CD4-positive, alpha-beta T cell treated with Interleukin-4 for 4 hours (primary cell): Measurements from ENCODE around the gene ZNF580.

Source experiments
- DNase-seq: peaks from one replicate; pipeline ENCODE4 v3.0.0-alpha.2; 2020

ZNF580 gene

DNA sequence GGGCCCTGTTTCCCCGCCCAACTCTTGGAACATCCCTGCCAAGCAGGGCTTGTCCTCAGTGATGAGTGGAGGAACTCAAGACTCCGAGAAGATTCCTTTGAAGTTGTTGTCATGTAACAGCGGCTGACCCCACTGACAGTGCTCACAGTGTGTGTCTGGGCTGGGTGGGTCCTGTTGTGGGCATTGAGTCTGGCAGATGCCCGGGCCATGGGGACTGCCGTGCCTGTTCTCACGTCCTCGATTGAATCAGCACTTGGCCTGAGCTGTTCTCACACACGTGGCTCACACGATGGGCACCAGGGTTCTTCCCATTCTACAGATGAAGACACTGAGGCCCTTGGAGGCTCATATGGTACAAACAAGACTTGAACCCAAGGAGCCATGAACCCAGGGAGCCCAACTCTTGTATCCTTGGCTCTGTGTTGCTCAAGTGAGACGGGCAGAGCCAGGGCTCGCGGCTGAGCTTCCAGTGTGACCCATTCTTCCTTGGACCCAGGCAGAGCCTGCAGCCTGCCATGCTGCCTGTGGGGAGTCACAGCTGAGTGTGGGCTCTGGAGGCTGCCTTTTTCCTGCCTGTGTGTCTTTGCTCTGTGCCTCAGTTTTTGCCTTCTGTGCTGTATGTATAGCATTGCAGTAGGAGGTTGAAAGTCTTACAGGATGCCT is 25.7 kb downstream of the ZNF580 start:
- no peak for DNase-seq

DNA sequence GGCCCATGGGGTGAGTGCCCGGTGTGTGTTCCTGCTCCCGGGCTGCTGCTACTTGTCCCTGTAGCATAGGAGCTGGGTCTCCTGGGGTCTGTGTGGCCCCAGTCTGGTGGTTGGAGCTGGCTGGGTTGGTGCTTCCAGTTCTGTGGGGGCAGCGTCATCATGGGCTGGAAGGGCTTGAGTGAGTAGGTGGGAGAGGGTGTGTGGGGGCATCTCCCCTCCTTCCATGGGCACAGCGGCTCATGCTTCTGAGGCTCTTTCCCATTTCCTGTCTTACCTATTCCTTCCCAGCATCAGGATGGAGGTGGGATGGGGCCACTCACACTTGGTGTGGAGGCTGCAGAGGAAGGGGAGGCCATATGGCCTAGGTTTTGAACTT is 26.2 kb downstream of the ZNF580 start:
- no peak for DNase-seq

DNA sequence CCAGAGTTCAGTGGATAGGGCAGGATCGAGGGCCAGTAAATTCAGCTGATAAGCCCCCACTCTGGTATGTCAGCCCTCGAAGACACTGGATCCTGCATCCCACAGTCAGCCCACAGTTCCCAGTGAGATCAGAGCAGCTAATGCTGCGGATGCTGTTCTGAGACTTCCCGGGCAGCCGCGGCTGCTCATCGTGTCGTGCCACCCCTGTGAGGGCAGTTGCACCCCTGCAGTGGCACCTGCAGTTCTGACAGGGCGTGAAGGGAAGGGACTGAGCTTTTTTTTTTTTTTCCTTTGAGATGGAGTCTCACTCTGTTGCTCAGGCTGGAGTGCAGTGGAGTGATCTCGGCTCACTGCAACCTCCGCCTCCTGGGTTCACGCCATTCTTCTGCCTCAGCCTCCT is 26.7 kb downstream of the ZNF580 start:
- DNase-seq = no peak

DNA sequence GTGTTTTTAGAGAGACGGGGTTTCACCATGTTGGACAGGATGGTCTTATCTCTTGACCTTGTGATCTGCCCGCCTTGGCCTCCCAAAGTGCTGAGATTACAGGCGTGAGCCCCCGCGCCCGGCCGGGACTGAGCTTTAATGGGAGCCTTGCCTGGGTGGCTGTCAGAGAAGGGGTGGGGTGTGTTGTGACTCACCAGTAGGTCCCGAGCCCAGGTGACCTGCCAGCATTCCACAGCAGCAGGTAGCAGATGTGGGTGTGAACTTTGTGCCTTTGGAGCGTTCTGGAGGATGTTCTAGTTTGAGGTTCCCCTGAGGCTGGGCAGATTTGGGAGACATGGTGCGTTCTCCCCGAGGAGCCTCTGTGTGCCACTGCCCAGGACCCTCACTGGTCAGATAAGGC is 27.2 kb downstream of the ZNF580 start:
- no peak for DNase-seq

DNA sequence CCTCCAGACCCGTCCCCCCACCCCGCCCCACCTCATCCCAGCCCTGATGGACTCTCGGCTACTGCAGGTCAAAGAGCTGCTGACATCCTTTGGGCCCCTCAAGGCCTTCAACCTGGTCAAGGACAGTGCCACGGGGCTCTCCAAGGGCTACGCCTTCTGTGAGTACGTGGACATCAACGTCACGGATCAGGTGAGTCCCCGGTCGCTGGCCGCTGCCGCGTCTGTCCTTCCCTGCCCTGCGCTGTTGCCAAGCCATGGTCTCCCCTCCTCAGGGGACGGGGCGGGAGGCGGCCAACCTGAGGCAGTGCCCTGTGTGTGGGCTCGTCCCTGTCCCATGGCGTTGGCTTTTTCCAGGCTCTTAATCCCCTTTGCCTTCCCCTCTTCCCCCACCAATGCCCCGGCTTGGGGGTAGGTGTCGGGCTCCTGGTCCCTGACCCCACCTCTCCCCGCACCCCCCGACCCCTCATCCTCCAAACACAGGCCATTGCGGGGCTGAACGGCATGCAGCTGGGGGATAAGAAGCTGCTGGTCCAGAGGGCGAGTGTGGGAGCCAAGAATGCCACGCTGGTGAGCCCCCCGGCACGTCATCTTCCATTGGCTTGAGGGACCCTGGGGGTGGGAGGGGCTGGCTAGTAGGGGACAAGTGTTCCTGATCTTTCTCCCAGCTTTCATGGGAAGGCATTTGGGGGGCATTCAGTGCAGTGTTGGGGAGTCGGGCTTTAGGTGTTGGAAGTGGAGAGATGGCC is 28.0 kb downstream of the ZNF580 start:
- no peak for DNase-seq

DNA sequence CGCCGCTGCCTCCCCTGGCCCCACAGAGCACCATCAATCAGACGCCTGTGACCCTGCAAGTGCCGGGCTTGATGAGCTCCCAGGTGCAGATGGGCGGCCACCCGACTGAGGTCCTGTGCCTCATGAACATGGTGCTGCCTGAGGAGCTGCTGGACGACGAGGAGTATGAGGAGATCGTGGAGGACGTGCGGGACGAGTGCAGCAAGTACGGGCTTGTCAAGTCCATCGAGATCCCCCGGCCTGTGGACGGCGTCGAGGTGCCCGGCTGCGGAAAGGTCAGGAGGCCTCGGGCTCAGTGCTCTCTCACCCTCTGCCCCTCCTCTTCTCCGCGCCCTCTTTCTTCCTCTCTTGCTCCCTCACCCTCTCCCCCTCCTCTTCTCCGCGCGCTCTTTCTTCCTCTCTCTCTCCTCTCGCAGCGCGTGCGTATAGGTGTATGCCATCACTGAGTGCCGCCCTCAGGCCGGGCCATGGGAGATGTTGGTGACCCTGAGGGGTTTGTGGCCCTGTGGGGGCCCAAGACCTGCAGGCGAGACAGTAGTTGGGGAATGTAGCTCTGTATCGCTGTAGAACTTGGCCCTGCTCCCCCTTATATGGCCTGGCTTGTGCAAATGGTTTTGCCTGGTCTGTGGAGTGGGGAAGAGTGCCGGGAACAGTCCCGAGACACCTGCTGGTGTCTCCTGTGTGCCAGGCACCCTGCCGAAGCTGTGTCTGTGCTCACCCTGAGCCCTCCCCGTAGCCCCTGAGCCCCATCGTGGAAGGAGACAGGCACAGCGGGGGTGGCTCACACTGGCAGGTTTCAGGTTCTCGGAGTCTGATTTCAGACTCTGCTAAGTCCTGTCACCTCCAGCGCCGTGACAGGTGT is 28.8 kb downstream of the ZNF580 start:
- DNase-seq = no peak

DNA sequence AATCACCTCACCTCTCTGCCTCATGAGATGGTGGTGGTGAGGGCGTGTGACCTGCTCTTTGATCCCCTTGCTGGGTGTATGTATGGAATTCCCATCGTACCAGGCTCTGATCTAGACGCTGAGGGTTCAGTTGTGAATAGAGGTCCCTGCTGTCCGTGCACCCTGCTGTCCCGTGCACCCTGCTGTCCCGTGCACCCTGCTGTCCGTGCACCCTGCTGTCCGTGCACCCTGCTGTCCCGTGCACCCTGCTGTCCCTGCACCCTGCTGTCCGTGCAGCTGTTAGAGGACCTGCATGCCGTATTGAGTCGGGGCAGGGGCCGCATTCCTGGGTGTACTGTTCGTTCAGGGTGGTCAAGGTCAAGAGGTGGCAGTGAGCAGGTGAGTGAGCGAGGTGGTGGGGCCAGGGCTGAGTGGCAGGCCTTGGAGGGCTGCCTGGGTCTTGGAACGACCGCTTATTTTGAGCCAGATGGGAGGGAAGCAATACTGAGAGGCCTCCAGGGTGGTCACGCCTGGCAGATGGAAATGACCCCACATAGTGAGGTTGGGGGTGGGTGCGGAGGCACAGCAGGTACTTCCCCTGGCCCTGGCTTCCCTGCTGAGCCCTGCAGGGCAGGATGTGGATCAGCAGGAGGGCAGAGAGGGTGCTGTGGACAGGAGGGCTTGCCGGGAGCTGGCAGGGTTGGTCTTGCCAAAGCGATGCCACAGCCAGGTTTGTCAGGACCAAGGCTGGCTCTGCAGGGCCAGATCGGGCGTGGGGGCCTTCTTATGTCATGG is 29.7 kb downstream of the ZNF580 start:
- no peak for DNase-seq

DNA sequence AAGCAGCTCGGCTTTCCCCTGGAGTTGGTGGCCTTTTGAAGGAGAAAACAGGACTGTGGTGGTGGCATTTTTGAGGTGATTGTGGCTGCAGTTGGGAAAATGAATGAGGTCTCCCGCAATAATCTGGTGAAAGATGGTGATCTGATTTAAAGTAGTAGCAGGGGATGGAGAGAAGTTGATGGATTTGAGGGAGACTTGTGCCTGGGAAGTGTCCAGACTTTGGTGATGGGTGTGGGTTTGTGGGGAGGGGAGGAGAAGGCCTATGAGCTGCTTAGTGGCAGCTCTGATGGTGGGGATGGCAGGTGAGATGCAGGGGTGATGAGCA is 30.2 kb downstream of the ZNF580 start:
- no peak for DNase-seq

DNA sequence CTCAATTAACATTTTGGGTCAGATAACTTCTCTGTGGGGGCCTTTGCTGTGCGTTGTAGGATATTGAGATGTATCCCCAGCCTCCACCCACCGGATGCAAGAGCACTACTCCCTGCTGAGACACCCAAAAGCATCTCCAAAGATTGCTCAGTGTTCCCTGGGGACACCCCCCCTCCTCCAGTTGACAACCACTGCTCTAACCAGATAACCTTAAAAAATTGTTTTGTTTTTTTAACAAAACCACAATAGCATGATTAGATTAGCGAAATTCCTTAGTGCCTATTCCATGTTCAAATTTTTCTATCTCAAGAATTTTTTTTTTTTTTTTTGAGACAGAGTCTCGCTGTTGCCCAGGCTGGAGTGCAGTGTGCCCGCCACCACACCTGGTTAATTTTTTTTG is 31.6 kb downstream of the ZNF580 start:
- no peak for DNase-seq

DNA sequence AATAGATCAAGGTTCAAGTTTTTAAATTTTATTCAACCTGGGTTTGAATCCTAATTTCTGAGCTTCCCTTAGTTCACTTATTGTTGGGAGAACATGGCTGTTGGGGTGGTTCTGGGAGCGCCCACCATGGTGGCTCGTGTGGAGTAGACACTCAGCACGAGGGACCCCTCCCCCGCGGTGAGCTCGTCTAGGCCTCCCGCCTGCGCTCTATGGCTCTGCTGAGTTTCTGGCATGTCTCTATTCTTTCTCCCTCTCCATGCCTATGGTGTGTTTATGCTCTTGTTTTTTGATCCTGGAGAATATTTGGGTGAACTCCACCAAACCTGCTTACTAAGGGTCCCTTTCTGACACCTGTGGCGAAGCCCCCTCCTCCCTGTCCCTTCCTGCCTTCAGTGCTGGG is 32.7 kb downstream of the ZNF580 start:
- DNase-seq = no peak

DNA sequence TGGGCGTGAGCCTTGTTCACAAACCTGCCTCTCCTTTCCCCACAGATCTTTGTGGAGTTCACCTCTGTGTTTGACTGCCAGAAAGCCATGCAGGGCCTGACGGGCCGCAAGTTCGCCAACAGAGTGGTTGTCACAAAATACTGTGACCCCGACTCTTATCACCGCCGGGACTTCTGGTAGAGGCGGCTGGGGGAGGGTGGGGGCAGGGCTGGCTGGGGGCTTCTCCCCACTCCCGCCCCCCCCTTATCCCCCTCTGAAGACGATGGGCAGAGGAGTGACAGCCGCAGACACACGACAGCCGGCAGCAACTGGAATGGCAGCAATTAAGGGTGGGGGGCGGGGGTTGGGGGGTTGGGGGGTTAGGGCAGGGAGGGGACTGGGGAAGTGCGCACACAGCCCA is 33.1 kb downstream of the ZNF580 start:
- DNase-seq = no peak

DNA sequence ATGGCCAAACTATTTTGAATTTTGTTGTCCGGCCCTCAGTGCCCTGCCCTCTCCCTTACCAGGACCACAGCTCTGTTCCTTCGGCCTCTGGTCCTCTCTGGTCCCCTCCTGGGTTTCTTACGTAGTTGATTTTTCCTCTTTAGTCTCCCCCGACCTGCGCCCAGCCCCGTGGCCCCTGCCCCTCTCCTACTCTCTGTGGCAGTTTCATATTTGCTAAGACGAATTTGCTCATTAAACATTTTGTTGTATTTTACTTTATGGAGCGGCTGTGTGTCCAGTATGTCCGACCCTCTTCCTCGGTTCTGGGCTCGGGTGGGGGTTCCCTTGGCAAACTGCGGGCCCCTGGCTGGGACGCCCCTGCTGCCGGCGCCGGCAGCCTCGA is 33.6 kb downstream of the ZNF580 start:
- no peak for DNase-seq

DNA sequence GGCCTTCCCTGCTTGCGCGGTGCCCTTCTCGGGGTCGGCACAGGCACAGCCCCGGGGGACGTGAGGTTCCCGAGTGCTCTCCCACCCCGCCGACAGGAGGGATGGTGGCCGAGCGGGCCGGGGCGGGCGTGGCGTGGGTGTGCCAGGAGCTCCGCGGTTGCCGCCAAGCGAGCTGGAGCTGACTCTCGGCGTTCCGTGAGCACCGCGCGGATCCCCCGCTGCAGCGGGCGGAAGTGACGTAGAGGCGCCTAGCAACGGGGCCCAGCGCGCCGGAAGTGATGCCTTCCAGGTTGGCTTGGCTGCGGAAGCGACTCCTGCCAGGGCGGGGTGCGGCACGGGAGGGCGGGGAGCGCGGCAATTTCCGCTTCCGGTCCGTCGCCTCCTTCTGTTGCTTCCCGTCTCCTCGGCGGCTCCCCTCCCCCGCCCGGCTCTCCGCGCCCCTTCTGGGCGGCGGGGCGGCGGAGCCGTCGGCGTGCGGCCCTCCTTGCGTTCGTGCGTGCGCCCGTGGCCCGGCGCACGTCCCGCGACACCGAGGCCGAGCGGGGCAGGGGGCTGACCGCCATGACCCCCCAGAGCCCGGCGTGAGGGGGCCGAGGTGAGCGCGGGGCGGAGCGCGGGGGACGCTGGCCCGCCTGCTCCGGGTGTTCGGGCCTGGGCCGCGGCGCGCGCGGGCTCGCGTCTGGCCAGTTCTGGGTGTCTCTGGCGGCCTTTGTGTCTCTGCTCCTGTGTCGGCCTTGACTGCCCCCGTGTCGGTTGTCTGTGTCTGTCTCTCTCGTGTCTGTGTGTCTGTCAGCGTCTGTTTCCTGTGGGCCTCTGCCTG is 34.2 kb downstream of the ZNF580 start, which contains the start of gene EPN1:
Gene EPN1 (plus strand): TSS at position 386 of the 820 bp plus-strand sequence. CDS start 3,402 bp downstream, outside the sequence.
- DNase-seq = peak; percentile 96

DNA sequence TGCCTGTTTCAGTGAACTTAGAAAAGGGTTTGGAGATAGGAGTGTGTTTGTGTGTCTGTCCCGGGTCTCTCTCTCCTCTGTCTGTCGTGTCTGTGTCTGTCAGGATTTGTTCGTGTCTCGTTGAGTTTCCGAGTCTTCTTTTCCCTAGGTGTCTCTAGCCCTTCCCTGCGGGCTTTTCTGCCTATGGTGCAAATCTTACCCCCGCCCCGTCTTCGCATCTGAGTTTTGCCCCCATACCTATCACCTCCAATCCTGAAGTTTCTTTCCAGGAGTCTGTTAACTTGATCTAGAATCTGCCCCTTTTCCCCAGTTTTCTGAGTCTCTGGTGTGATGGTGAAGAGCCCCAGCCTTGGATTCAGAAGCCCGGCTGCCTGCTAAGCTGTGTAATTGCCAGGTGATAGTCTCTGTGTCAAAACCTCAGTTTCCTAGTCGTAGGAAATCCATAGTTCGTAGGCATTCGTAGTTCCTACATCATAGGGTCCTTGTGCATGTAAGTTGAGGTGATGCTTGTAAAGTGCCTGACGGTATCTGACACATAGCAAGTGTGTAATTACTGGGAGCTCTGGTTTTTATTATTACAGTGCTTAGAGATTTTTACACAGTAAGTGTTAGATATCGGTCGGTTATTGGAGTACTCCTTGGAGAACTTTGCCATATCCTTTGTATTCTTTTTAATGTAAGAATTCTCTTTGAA is 35.0 kb downstream of the ZNF580 start:
- no peak for DNase-seq

DNA sequence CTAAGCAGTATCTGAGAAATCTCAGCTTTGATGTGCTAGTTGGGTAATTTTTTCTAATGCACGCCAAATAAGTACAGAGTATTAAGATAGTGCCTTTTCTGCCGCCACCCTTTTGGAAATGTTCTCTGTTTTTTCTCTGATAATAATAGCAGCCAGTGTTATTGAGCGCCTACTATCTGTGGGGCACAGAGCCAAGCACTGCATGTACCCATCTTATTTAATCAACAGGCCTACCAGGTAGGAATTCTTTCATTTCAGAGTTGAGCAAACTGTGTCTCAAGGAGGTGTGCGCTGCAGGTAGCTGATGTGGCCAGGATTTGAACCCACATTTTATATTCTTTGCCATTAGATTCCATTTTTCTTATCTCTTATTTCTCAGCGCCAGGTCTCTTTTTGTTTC is 35.6 kb downstream of the ZNF580 start:
- DNase-seq = no peak

DNA sequence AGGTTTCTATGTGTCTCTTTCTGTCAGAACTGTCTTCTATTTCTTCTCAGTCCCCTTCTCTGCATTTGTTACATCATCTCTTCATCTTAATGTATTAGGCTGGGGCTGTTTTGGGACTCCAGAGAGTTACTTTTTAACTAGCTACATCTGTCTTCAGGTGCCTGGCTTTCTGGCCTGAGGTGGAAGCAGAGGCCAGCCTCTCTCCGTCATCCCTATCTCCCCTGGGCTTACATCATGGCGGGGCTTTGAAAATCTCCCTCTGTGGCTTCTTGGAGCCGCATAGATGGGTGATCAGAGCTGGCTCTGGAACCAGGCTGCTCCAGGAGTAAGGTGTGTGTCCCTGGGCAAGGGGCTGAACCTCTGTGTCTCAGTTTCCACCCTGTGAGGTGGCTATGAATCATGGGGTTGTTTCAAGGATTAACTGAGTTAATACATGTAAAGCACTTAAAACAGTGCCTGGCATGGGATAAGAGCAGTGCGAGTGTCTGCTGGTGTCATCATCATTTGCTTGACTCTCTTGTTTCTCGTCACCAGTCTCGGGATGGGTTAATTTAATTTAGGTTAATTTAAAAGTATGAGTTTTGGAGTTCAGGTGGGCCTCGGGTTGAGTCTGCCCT is 36.2 kb downstream of the ZNF580 start:
- DNase-seq = no peak

DNA sequence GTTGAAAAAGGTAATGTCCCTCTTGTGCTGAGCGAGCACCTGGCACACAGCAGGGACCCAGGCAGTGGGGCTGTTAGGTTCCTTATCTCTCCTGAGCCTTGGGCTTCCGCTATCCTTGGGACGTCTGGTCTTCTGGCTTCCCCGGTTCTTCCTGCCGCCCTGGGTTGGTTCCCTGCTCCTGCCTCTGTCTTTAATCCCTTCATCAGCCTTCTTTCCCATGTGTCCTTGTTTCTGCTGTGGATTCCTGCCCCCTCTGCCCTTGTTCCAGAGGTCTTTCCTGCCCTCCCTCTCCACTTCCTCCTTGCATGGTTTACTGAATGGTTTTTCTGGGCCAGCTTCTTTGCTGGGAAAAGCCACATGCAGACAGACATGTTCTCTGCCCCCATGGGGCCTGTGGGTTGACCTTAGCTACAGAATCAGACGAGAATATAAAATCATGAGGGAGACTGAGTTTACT is 36.8 kb downstream of the ZNF580 start:
- no peak for DNase-seq

DNA sequence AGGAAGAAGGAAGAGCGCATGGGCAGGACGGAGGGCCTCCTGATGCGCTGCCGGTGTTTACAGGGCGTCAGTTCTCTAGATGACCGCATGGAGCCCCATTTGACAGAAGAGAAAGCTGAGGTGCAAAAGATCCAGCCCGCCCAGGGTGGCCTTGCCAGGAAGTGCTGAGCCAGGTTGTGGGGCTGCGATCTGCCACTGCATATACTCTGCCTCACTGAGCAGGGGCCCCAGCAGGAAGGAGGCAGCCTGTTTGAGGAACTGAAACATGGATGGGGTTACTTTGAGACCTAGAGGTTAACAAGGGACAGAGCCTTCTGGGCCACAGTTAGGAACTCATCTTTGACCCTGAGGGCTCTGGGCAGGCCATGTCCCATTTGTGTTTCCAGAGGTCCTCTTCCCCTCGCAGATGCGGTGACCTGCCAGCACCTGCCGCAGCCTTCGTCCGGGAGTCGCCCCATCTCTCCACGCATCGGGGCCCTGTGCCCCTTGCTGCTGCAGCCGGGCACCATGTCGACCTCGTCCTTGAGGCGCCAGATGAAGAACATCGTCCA is 37.4 kb downstream of the ZNF580 start:
- DNase-seq = peak; percentile 19

DNA sequence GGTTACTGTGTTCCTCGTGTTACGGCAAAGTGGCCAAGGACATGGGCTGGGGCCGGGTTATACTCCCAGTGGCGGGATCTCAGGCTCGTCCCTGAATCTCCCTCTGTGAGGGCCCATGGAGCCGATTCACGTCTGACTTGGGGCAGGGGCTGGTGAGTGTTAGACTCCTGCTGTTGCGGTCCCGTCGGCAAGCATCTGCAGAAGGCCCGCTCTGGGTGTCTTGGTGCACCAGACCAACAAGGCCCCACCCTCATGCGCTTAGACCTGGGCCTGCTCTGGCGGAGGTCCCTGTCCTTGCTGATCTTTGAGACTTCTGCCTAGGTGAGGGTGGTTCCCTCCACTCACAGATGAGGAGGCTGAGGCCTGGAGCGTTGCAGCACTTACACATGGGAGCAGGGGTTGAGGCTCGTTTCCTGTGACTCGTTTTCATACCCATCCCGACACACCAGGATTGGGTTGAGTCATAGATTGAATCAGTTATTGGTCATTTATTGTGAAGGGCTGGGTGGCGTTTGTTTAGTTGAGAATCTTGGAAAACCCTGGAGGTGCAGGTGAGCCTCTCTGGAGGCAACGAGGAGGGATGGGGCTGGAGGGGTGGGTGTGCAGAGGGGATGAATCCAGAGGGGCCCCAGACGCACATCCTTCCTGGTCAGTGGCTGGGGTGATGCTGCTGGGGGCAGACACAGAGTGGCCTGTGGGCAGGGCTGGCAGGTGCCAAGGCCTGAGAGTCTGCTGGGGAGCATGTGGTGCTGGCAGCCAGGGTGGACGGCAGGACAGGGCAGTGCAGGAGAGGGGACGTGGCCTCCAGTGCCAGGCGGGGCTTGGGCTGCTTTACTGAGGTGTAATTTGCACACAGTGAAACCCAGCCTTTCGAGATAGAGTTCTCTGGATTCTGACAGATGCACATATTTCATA is 38.8 kb downstream of the ZNF580 start:
- DNase-seq = no peak
